ENCODE results near the gene DMD. TPM values are rescaled to one million over a fixed set of nuclear protein-coding genes. Genes with fewer than 3 reads are reported as not detected.
A peak's percentile ranks its signal among the peaks of the same experiment; 100 is the strongest.

Gene DMD
- total RNA-seq, 1 donor from 2014 or later = 22.2 TPM

- H3K27me3 ChIP-seq (ENCODE audit: insufficient read depth, low read length) = no peaks in the 10 kb centered on the region
- no peaks in the 10 kb centered on the region for H3K4me1 Mint-ChIP-seq (ENCODE audit: low read depth, unreplicated experiment)
- H2AFZ ChIP-seq (ENCODE audit: low read depth, low read length) = no peak overlapping the region
- no peak overlapping the region for H3K27ac Mint-ChIP-seq (ENCODE audit: unreplicated experiment)
- no peaks in the 10 kb centered on the region for H3K9me3 Mint-ChIP-seq (ENCODE audit: unreplicated experiment)
- H3K9me3 ChIP-seq (ENCODE audit: insufficient read depth, low read depth, low read length) = no peaks in the 10 kb centered on the region
- H3K9ac ChIP-seq (ENCODE audit: low read length) = no peak overlapping the region
- no peak for TF ChIP-seq EZH2 (IDR thresholded peaks at IDR 0.05; ENCODE audit: insufficient read depth, low read length)
- TF ChIP-seq CTCF (IDR thresholded peaks at IDR 0.05; ENCODE audit: insufficient read depth, low read depth, low read length) = no peak
- peak; percentile 37 for FAIRE-seq
- no peaks in the 10 kb centered on the region for H3K79me2 ChIP-seq (ENCODE audit: insufficient read depth, low read length)
- no peak overlapping the region for H3K27ac ChIP-seq (ENCODE audit: low read depth, low read length)
- H4K20me1 ChIP-seq (ENCODE audit: insufficient read depth, low read length) = no peaks in the 10 kb centered on the region
- H3K36me3 Mint-ChIP-seq (ENCODE audit: low read depth, unreplicated experiment) = no peaks in the 10 kb centered on the region
- H3K4me2 ChIP-seq (ENCODE audit: low read length) = no peak overlapping the region
- H3K4me1 ChIP-seq (ENCODE audit: insufficient read depth, low read length) = no peaks in the 10 kb centered on the region
- DNase-seq (ENCODE audit: low read depth) = no peak
- H3K4me3 Mint-ChIP-seq (ENCODE audit: unreplicated experiment) = no peak overlapping the region
- H3K4me3 ChIP-seq (ENCODE audit: insufficient read depth, low read depth, low read length) = no peak overlapping the region
- H3K27me3 Mint-ChIP-seq (ENCODE audit: low read depth, unreplicated experiment) = no peaks in the 10 kb centered on the region
- no peaks in the 10 kb centered on the region for H3K36me3 ChIP-seq (ENCODE audit: insufficient read depth, low read length)
These were observed 116.3 kb downstream of the DMD start for GRCh38 chrX:33095079-33095478.

- H3K27ac Mint-ChIP-seq (ENCODE audit: unreplicated experiment) = no peak overlapping the region
- Histone ChIP-seq H3K27me3 (ENCODE audit: insufficient read depth, low read length) (no peaks in the 10 kb centered on the region), H2AFZ (ENCODE audit: low read depth, low read length) (no peak overlapping the region), H3K9ac (ENCODE audit: low read length) (no peak overlapping the region), H3K36me3 (ENCODE audit: insufficient read depth, low read length) (no peaks in the 10 kb centered on the region), H3K4me2 (ENCODE audit: low read length) (no peak overlapping the region), H3K4me3 (ENCODE audit: insufficient read depth, low read depth, low read length) (no peak overlapping the region), H3K79me2 (ENCODE audit: insufficient read depth, low read length) (no peaks in the 10 kb centered on the region), H3K9me3 (ENCODE audit: insufficient read depth, low read depth, low read length) (no peaks in the 10 kb centered on the region), H4K20me1 (ENCODE audit: insufficient read depth, low read length) (no peaks in the 10 kb centered on the region), H3K27ac (ENCODE audit: low read depth, low read length) (no peak overlapping the region), H3K4me1 (ENCODE audit: insufficient read depth, low read length) (no peaks in the 10 kb centered on the region)
- no peaks in the 10 kb centered on the region for H3K36me3 Mint-ChIP-seq (ENCODE audit: low read depth, unreplicated experiment)
- H3K4me3 Mint-ChIP-seq (ENCODE audit: unreplicated experiment) = no peak overlapping the region
- H3K4me1 Mint-ChIP-seq (ENCODE audit: low read depth, unreplicated experiment) = peaks cover 2% of the 10 kb centered on the region
- no peak for DNase-seq (ENCODE audit: low read depth)
- no peaks in the 10 kb centered on the region for H3K9me3 Mint-ChIP-seq (ENCODE audit: unreplicated experiment)
- TF ChIP-seq EZH2 (IDR thresholded peaks at IDR 0.05; ENCODE audit: insufficient read depth, low read length) = no peak
- TF ChIP-seq CTCF (IDR thresholded peaks at IDR 0.05; ENCODE audit: insufficient read depth, low read depth, low read length) = no peak
- no peak for FAIRE-seq
- H3K27me3 Mint-ChIP-seq (ENCODE audit: low read depth, unreplicated experiment) = no peaks in the 10 kb centered on the region
These were observed 123.9 kb downstream of the DMD start for GRCh38 chrX:33087411-33087810.

DNA sequence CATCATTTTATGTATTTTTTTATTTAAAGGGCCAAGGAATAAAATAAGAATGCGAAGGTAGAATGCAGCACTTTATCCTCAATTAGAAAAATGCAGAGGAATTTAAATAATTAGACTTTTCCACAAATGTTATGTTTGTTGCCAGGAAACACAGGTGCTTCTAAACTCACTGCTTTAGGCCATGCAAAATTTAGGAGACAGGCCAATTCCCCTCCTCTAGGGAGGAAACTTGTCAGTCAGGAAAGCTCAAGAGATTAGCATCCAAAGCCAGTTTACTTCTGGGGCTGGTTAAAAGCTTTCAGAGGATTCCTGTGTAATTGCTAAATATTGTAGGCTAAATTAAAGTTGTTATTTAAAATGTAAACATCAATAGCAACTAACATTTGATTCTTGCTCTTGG, 124.5 kb downstream of the DMD start:
- H3K4me1 ChIP-seq (ENCODE audit: insufficient read depth, low read length) = no peaks in the 10 kb centered on the region
- no peaks in the 10 kb centered on the region for H3K36me3 ChIP-seq (ENCODE audit: insufficient read depth, low read length)
- no peaks in the 10 kb centered on the region for H3K27me3 ChIP-seq (ENCODE audit: insufficient read depth, low read length)
- Mint-ChIP-seq H3K9me3 (ENCODE audit: unreplicated experiment) (no peaks in the 10 kb centered on the region), H3K27ac (ENCODE audit: unreplicated experiment) (no peak overlapping the region), H3K4me3 (ENCODE audit: unreplicated experiment) (no peak overlapping the region), H3K4me1 (ENCODE audit: low read depth, unreplicated experiment) (peaks cover 2% of the 10 kb centered on the region), H3K36me3 (ENCODE audit: low read depth, unreplicated experiment) (no peaks in the 10 kb centered on the region), H3K27me3 (ENCODE audit: low read depth, unreplicated experiment) (no peaks in the 10 kb centered on the region)
- TF ChIP-seq CTCF (IDR thresholded peaks at IDR 0.05; ENCODE audit: insufficient read depth, low read depth, low read length) = no peak
- TF ChIP-seq EZH2 (IDR thresholded peaks at IDR 0.05; ENCODE audit: insufficient read depth, low read length) = no peak
- no peaks in the 10 kb centered on the region for H3K79me2 ChIP-seq (ENCODE audit: insufficient read depth, low read length)
- H3K4me2 ChIP-seq (ENCODE audit: low read length) = no peak overlapping the region
- H3K4me3 ChIP-seq (ENCODE audit: insufficient read depth, low read depth, low read length) = no peak overlapping the region
- FAIRE-seq (no peak), DNase-seq (ENCODE audit: low read depth) (no peak)
- no peaks in the 10 kb centered on the region for H4K20me1 ChIP-seq (ENCODE audit: insufficient read depth, low read length)
- no peak overlapping the region for H3K9ac ChIP-seq (ENCODE audit: low read length)
- H2AFZ ChIP-seq (ENCODE audit: low read depth, low read length) = no peak overlapping the region
- no peaks in the 10 kb centered on the region for H3K9me3 ChIP-seq (ENCODE audit: insufficient read depth, low read depth, low read length)
- no peak overlapping the region for H3K27ac ChIP-seq (ENCODE audit: low read depth, low read length)

All from astrocyte (in vitro differentiated cells and primary cell).